ENCODE data around the gene RADIL. TPM values are rescaled to one million over a fixed set of nuclear protein-coding genes. Genes with fewer than 3 reads are reported as not detected.

Gene RADIL
- total RNA-seq, 1 experiment from 2014 or later = 5.0 TPM

- H3K4me3 ChIP-seq (ENCODE audit: low read depth, low read length, poor library complexity, severe bottlenecking) = no peak overlapping the region
- TF ChIP-seq CTCF (conservative IDR thresholded peaks at IDR 0.05; ENCODE audit: low read depth, low read length) (no peak), EZH2 (IDR thresholded peaks at IDR 0.05; ENCODE audit: borderline replicate concordance, low read depth, low read length, poor library complexity, severe bottlenecking) (no peak)
- H3K27ac ChIP-seq (ENCODE audit: low read depth, low read length, poor library complexity, severe bottlenecking) = no peak overlapping the region
- intact Hi-C loops (cut with micrococcal nuclease; ENCODE audit: unreplicated experiment) = no loop called here
- no peaks in the 10 kb centered on the region for H3K27me3 ChIP-seq (replicated peaks; ENCODE audit: insufficient read depth, low read depth, low read length, poor library complexity)
- no peaks in the 10 kb centered on the region for H3K4me1 ChIP-seq (ENCODE audit: insufficient read depth, low read length, poor library complexity, severe bottlenecking)
- CTCF ChIA-PET = interaction anchor here (0.9 kb wide), 1 partner anchor 13 kb away, joined by 4 read pairs; no protein-coding TSS in a partner anchor
- no peak for DNase-seq (ENCODE audit: low spot score)
- BruUV-seq (replicated peaks) = no TSS peak
- no peaks in the 10 kb centered on the region for H3K9me3 ChIP-seq (ENCODE audit: low read depth, low read length, poor library complexity, severe bottlenecking)
- H3K36me3 ChIP-seq (ENCODE audit: insufficient read depth, low read length, poor library complexity, severe bottlenecking) = no peaks in the 10 kb centered on the region
- POLR2A ChIA-PET (ENCODE audit: low non-redundant PET) = interaction anchor here (0.5 kb wide), 1 partner anchor 82 kb away, joined by 4 read pairs; no protein-coding TSS in a partner anchor
These were observed 66.2 kb downstream of the RADIL start for GRCh38 chr7:4817178-4817901.

DNA sequence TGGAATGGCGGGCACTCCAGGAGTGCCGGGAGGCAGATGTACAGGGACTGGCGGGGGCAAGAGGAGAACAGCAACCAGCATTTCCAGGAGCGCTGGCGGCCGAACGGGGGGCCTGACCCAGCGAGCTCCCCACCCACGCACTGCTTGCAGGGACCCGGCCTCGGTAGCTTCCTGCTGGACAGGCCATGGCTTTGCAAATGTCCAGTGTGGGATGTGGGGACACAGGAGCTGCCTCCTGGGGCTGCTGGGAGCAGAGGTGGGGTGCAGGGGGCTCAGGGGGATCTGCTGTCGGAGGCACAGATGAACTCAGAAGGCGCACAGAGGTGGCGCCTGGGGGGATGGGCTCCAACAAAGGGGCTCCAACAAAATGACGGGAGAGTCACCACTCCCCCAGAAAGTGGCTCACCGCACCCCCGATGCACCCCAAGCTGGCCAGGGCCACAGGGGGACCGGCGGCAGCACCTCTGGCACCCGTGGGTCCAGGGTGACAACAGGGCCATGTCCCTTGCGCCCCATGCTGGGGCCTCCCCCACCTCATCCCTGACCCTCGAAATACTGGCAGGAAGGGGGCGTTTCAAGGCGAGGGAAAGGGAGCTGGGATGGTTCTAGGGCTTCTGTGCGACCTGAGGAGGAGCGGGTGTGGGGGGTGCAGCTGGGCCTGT is 67.0 kb downstream of the RADIL start:
- Histone ChIP-seq H3K27me3 (replicated peaks; ENCODE audit: insufficient read depth, low read depth, low read length, poor library complexity) (no peaks in the 10 kb centered on the region), H3K36me3 (ENCODE audit: insufficient read depth, low read length, poor library complexity, severe bottlenecking) (no peaks in the 10 kb centered on the region), H3K9me3 (ENCODE audit: low read depth, low read length, poor library complexity, severe bottlenecking) (no peaks in the 10 kb centered on the region), H3K4me1 (ENCODE audit: insufficient read depth, low read length, poor library complexity, severe bottlenecking) (no peaks in the 10 kb centered on the region), H3K4me3 (ENCODE audit: low read depth, low read length, poor library complexity, severe bottlenecking) (no peak overlapping the region), H3K27ac (ENCODE audit: low read depth, low read length, poor library complexity, severe bottlenecking) (no peak overlapping the region)
- BruUV-seq (replicated peaks) = no TSS peak
- TF ChIP-seq CTCF (conservative IDR thresholded peaks at IDR 0.05; ENCODE audit: low read depth, low read length) (no peak), EZH2 (IDR thresholded peaks at IDR 0.05; ENCODE audit: borderline replicate concordance, low read depth, low read length, poor library complexity, severe bottlenecking) (no peak)
- CTCF ChIA-PET = no interaction called here
- POLR2A ChIA-PET (ENCODE audit: low non-redundant PET) = no interaction called here
- DNase-seq (ENCODE audit: low spot score) = no peak
- intact Hi-C loops (cut with micrococcal nuclease; ENCODE audit: unreplicated experiment) = no loop called here

DNA sequence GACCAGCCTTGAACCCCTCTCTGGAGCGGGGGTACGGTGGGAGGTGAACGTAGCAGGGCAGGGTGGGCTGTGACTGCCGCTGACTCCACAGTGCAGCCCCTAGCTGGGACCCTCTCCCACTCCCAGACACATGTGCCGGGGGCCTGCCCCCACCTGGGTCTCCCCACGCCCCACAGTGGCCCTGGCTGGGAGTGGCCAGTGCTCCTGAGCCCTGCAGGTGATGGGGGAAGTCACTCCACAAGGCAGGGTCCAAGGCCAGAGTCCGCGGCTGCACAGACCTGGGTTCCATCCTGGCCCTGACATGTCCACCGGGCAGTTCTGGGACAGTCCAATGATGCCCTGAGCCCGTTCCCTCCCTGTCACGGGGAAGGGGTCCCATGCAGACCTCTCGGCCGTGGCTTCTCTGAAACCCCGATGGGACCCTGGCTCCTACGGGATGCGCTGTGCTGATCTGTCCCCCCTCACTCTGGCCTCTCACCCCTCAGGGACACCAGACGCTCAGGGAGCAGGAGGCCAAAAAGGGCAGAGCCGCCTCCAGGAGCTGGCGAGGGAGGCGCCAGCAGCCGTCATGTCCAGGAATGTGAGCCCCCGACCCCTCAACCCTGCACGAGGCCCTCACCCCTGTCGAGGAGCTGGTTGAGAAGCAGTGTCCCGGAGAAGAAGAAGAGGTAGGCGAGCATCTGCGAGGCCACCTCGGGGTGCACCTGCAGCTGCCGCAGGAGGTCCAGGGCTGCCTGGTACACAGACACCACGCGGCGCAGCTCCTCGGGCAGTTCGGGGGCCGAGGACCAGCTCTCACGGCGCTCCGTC is 67.7 kb downstream of the RADIL start:
- H3K4me1 ChIP-seq (ENCODE audit: insufficient read depth, low read length, poor library complexity, severe bottlenecking) = no peaks in the 10 kb centered on the region
- POLR2A ChIA-PET (ENCODE audit: low non-redundant PET) = no interaction called here
- intact Hi-C loops (cut with micrococcal nuclease; ENCODE audit: unreplicated experiment) = no loop called here
- H3K4me3 ChIP-seq (ENCODE audit: low read depth, low read length, poor library complexity, severe bottlenecking) = no peak overlapping the region
- no peaks in the 10 kb centered on the region for H3K36me3 ChIP-seq (ENCODE audit: insufficient read depth, low read length, poor library complexity, severe bottlenecking)
- no peaks in the 10 kb centered on the region for H3K27me3 ChIP-seq (replicated peaks; ENCODE audit: insufficient read depth, low read depth, low read length, poor library complexity)
- CTCF ChIA-PET = no interaction called here
- no peaks in the 10 kb centered on the region for H3K9me3 ChIP-seq (ENCODE audit: low read depth, low read length, poor library complexity, severe bottlenecking)
- no peak overlapping the region for H3K27ac ChIP-seq (ENCODE audit: low read depth, low read length, poor library complexity, severe bottlenecking)
- TF ChIP-seq CTCF (conservative IDR thresholded peaks at IDR 0.05; ENCODE audit: low read depth, low read length) (0 out of 2 replicates have a peak, but pooled peaks have one; percentile 21), EZH2 (IDR thresholded peaks at IDR 0.05; ENCODE audit: borderline replicate concordance, low read depth, low read length, poor library complexity, severe bottlenecking) (no peak)
- no peak for DNase-seq (ENCODE audit: low spot score)
- BruUV-seq (replicated peaks) = no TSS peak
